Gastrocnemius medialis (tissue), 4 donors: ENCODE results near the gene CDH1.

Experiments used
- POLR2A ChIP-seq, 2 donors: fragments of 450-650 bp; IDR thresholded peaks; one replicate each; pipeline ENCODE4 v1.6.1; 2017; ENCODE audit warnings: antibody characterized with exemption in 2 of 2, mild to moderate bottlenecking in 2 of 2, moderate library complexity in 2 of 2
- TF ChIP-seq, protein P1 (sequence below), 5 experiments: fragments of 450-650 bp in 3 of 5; fragments of 200-600 bp in 2 of 5; sonication (generic) in 2 of 5; IDR thresholded peaks in 4 of 5; conservative IDR thresholded peaks in 1 of 5; 1 replicate in 4 of 5; 2 replicates in 1 of 5; pipeline ENCODE4 v1.5.1; 2016 to 2019; ENCODE audit warnings: antibody characterized with exemption in 5 of 5, mild to moderate bottlenecking in 3 of 5, moderate library complexity in 3 of 5

DNA sequence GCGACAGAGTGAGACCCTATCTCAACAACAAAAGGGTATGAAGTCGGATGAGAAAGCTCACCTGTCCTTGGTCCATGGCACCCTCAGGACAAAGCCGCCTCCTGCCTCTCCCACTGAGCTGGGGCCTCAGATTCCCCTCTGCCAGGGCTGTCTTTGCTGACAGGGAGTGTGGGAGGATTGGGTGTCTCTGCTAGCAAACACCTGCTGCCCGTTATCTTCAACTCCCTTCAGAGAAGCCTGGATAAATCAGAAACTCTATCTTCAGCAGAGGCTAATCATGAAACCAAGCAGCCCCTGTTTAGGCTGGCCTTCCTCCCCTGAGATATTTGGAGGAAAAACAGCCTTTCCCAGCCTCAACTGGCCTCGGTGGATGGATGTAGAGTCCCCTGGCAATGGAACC, 36.3 kb upstream of the CDH1 start:
- TF ChIP-seq, protein P1, sequence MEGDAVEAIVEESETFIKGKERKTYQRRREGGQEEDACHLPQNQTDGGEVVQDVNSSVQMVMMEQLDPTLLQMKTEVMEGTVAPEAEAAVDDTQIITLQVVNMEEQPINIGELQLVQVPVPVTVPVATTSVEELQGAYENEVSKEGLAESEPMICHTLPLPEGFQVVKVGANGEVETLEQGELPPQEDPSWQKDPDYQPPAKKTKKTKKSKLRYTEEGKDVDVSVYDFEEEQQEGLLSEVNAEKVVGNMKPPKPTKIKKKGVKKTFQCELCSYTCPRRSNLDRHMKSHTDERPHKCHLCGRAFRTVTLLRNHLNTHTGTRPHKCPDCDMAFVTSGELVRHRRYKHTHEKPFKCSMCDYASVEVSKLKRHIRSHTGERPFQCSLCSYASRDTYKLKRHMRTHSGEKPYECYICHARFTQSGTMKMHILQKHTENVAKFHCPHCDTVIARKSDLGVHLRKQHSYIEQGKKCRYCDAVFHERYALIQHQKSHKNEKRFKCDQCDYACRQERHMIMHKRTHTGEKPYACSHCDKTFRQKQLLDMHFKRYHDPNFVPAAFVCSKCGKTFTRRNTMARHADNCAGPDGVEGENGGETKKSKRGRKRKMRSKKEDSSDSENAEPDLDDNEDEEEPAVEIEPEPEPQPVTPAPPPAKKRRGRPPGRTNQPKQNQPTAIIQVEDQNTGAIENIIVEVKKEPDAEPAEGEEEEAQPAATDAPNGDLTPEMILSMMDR (IDR thresholded peaks at IDR 0.05 in 4 of 5, conservative IDR thresholded peaks at IDR 0.05 in 1 of 5), result no peak
- TF ChIP-seq POLR2A (IDR thresholded peaks at IDR 0.05), result no peak
